Suprapubic skin (tissue), 4 donors: ENCODE results near the gene ETV5. TPM values are rescaled to one million over a fixed set of nuclear protein-coding genes. Genes with fewer than 3 reads are reported as not detected.
"Not testable (repeated sequence)": the region's sequence is repeated elsewhere in the genome, so short reads cannot be mapped to it uniquely, and the experiment has no call there.

Experiments
- DNase-seq, 2 donors: peaks; one replicate each; pipeline ENCODE4 v3.0.0-alpha.2; 2019; ENCODE audit warnings: low spot score in 2 of 2
- H3K27ac ChIP-seq: fragments of 200-600 bp; sonication (generic); one replicate; pipeline ENCODE4 v1.5.1; 2019
- H3K27me3 ChIP-seq: fragments of 200-600 bp; sonication (generic); one replicate; pipeline ENCODE4 v1.5.1; 2019
- H3K36me3 ChIP-seq: fragments of 200-600 bp; sonication (generic); one replicate; pipeline ENCODE4 v1.5.1; 2019
- H3K4me1 ChIP-seq: fragments of 200-600 bp; sonication (generic); one replicate; pipeline ENCODE4 v1.5.1; 2019
- H3K4me3 ChIP-seq: fragments of 200-600 bp; sonication (generic); one replicate; pipeline ENCODE4 v1.5.1; 2019; ENCODE audit warnings: mild to moderate bottlenecking
- H3K9me3 ChIP-seq: fragments of 200-600 bp; sonication (generic); one replicate; pipeline ENCODE4 v1.5.1; 2019
- CTCF ChIP-seq, 2 donors: fragments of 200-600 bp in 1 of 2; fragments of 450-650 bp in 1 of 2; sonication (generic) in 1 of 2; IDR thresholded peaks; one replicate each; pipeline ENCODE4 v1.5.1; 2016 to 2019; ENCODE audit warnings: antibody characterized with exemption in 2 of 2, mild to moderate bottlenecking in 1 of 2, moderate library complexity in 1 of 2
- EP300 ChIP-seq: sonication (generic); formaldehyde crosslinking; IDR thresholded peaks from one replicate; pipeline ENCODE4 v1.6.1; 2017; ENCODE audit warnings: antibody characterized with exemption
- POLR2A ChIP-seq, 2 donors: fragments of 450-650 bp; IDR thresholded peaks; one replicate each; pipeline ENCODE4 v1.6.1; 2017; ENCODE audit warnings: antibody characterized with exemption in 2 of 2, mild to moderate bottlenecking in 2 of 2, moderate library complexity in 2 of 2
- POLR2AphosphoS5 ChIP-seq, 3 donors: sonication (generic); formaldehyde crosslinking; IDR thresholded peaks; one replicate each; pipeline ENCODE4 v1.6.1; 2017; ENCODE audit warnings: antibody characterized with exemption in 3 of 3
- WGBS: methylation state at CpG from one replicate; pipeline ENCODE4 v1.1.5; 2018; 5-methylcytosine and 5-hydroxymethylcytosine counted together
- total RNA-seq, 4 donors: library from RNA; depleted of rRNA; stranded (reverse); fragments of >200 nt; gene quantifications; one replicate each; pipeline ENCODE4 v1.1.0, GENCODE V29; 2016

The ETV5 gene
- total RNA-seq, 4 donors from 2014 or later, result 11.2 to 28.6 (median 16.7) TPM

- TF ChIP-seq CTCF (IDR thresholded peaks at IDR 0.05) (no peak), POLR2A (IDR thresholded peaks at IDR 0.05) (no peak), EP300 (no peak), POLR2AphosphoS5 (IDR thresholded peaks at IDR 0.05) (no peak)
Observed at GRCh38 chr3:186032321-186032720, 76.6 kb downstream of the ETV5 start.

GRCh38 chr3:186025993-186026392 is 82.9 kb downstream of the ETV5 start:
- not testable (repeated sequence) for H3K4me1 ChIP-seq, DNase-seq, H3K27ac ChIP-seq, H3K27me3 ChIP-seq, H3K36me3 ChIP-seq, H3K9me3 ChIP-seq, H3K4me3 ChIP-seq
- 89% methylated on average over 5 of the region's 5 CpGs for WGBS

More at GRCh38 chr3:186032321-186032720, 76.6 kb downstream of the ETV5 start:
- no peak for DNase-seq
- no peaks in the 10 kb centered on the region for H3K36me3 ChIP-seq
- no peak overlapping the region for H3K27ac ChIP-seq
- H3K9me3 ChIP-seq, result no peaks in the 10 kb centered on the region
- H3K4me3 ChIP-seq, result no peak overlapping the region
- 91% methylated on average over 1 of the region's 1 CpG for WGBS
- peaks cover 3% of the 10 kb centered on the region for H3K27me3 ChIP-seq
- no peaks in the 10 kb centered on the region for H3K4me1 ChIP-seq

GRCh38 chr3:186025161-186025560 is 83.7 kb downstream of the ETV5 start:
- no peak for DNase-seq
- 50% methylated on average over 5 of the region's 5 CpGs for WGBS
- Histone ChIP-seq H3K27ac (no peak overlapping the region), H3K27me3 (no peaks in the 10 kb centered on the region), H3K4me3 (no peak overlapping the region), H3K36me3 (no peaks in the 10 kb centered on the region), H3K4me1 (peaks cover 4% of the 10 kb centered on the region), H3K9me3 (no peaks in the 10 kb centered on the region)
- TF ChIP-seq CTCF (IDR thresholded peaks at IDR 0.05), result no peak
- TF ChIP-seq POLR2AphosphoS5 (IDR thresholded peaks at IDR 0.05), result no peak
- TF ChIP-seq EP300, result no peak
- no peak for TF ChIP-seq POLR2A (IDR thresholded peaks at IDR 0.05)

- Histone ChIP-seq H3K4me1 (peaks cover 4% of the 10 kb centered on the region), H3K36me3 (no peaks in the 10 kb centered on the region), H3K27me3 (no peaks in the 10 kb centered on the region), H3K4me3 (no peak overlapping the region), H3K9me3 (no peaks in the 10 kb centered on the region), H3K27ac (no peak overlapping the region)
- DNase-seq, result no peak
- 52% methylated on average over 6 of the region's 6 CpGs for WGBS
- TF ChIP-seq EP300 (no peak), CTCF (IDR thresholded peaks at IDR 0.05) (no peak), POLR2AphosphoS5 (IDR thresholded peaks at IDR 0.05) (no peak), POLR2A (IDR thresholded peaks at IDR 0.05) (no peak)
Observed at GRCh38 chr3:186024210-186024609, 84.7 kb downstream of the ETV5 start.

DNA sequence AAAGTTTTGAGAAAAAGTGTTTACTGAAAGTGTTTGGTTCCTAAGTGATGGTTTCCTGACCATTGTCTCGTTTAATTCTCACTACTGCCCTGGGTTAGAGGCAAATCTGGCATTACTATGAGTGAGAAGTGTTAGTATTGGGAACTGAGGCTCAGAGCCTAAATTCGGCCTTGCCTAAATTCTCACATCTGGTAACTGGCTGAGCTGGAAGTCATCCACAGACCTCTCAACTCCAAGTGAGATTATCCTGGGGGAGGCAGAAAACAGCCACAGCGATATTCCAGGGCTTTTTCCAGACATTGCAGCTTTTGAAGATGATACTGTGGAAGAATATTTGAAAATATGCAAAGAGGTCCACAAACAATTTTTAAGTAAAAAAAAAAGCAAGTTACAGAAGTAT is 86.0 kb downstream of the ETV5 start:
- H3K27me3 ChIP-seq, result no peaks in the 10 kb centered on the region
- H3K4me3 ChIP-seq, result no peak overlapping the region
- H3K9me3 ChIP-seq, result no peaks in the 10 kb centered on the region
- WGBS, result 71% methylated on average over 3 of the region's 3 CpGs
- peaks cover 4% of the 10 kb centered on the region for H3K4me1 ChIP-seq
- no peak overlapping the region for H3K27ac ChIP-seq
- no peaks in the 10 kb centered on the region for H3K36me3 ChIP-seq
- TF ChIP-seq CTCF (IDR thresholded peaks at IDR 0.05) (no peak), EP300 (no peak), POLR2A (IDR thresholded peaks at IDR 0.05) (no peak), POLR2AphosphoS5 (IDR thresholded peaks at IDR 0.05) (no peak)
- DNase-seq, result no peak

DNA sequence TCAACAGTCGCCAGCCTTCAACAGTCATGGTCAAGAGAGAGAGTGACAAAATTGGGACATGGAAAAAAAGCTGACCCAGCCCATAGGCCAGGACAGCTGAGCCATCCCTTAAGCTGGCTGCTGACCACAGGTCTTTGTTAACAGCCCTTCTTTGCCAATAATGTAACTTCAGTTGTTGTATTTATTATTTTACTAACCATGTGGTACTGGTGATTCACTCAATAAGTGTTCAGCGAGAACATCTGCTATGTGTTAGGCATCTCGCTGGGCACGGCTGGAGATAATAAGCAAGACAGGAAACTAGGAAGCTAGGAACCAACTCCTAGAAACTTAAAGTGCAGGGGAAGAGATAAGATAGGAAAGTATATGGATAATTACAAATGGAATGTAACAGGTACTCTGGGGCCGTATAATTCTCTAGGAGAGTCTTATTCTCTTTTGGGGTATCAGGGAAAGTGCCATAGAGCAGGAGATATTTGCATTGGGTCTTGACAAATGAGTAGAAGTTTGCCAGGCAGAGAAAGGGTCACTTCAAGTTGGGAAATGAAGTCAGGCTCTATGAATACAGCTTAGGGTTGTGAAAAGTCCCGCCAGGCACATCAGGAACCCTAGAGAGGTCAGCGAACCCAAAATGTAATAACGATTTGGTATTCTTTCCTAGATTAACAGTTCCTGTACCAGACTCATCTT is 87.1 kb downstream of the ETV5 start:
- Histone ChIP-seq H3K27ac (peak overlapping the region; percentile 45), H3K36me3 (no peaks in the 10 kb centered on the region), H3K27me3 (no peaks in the 10 kb centered on the region), H3K4me3 (no peak overlapping the region), H3K9me3 (no peaks in the 10 kb centered on the region), H3K4me1 (peaks cover 4% of the 10 kb centered on the region)
- TF ChIP-seq POLR2A (IDR thresholded peaks at IDR 0.05) (no peak), POLR2AphosphoS5 (IDR thresholded peaks at IDR 0.05) (peak in 2 of 3 donors; percentile 10 to 43)
- 68% methylated on average over 8 of the region's 8 CpGs for WGBS
- DNase-seq, result peak; percentile 64 to 79

GRCh38 chr3:186021250-186021649 is 87.6 kb downstream of the ETV5 start:
- not testable (repeated sequence) for H3K4me3 ChIP-seq, H3K4me1 ChIP-seq, H3K9me3 ChIP-seq, H3K36me3 ChIP-seq, DNase-seq, H3K27me3 ChIP-seq
- WGBS, result 93% methylated on average over 6 of the region's 6 CpGs
- peak overlapping the region; percentile 45 for H3K27ac ChIP-seq

- 85% methylated on average over 2 of the region's 2 CpGs for WGBS
- not testable (repeated sequence) for H3K4me1 ChIP-seq, H3K4me3 ChIP-seq, DNase-seq, H3K27me3 ChIP-seq, H3K36me3 ChIP-seq, H3K27ac ChIP-seq, H3K9me3 ChIP-seq
Observed at GRCh38 chr3:186019288-186019687, 89.6 kb downstream of the ETV5 start.
